NT2/D1 (cell line): ENCODE results near the gene RABEP2.

Experiments used
- SUZ12 ChIP-seq: IDR thresholded peaks from 2 replicates; pipeline ENCODE4 v1.6.1; 2011; ENCODE audit not compliant: insufficient read length, insufficient read depth; ENCODE audit errors: extremely low read depth
- YY1 ChIP-seq: IDR thresholded peaks from 2 replicates; pipeline ENCODE4 v1.6.1; 2011; ENCODE audit not compliant: insufficient read length, insufficient read depth
- ZNF274 ChIP-seq: IDR thresholded peaks from 2 replicates; pipeline ENCODE4 v1.6.1; 2011; ENCODE audit warnings: mild to moderate bottlenecking, low read depth, low read length

GRCh38 chr16:28964496-28964895 is 39.5 kb upstream of the RABEP2 start:
- TF ChIP-seq YY1 (no peak), SUZ12 (no peak), ZNF274 (no peak)
